Endodermal cell (in vitro differentiated cells): Measurements from ENCODE around the gene MATN3. TPM values are rescaled to one million over a fixed set of nuclear protein-coding genes. Genes with fewer than 3 reads are reported as not detected.
"Not testable (repeated sequence)": the region's sequence is repeated elsewhere in the genome, so short reads cannot be mapped to it uniquely, and the experiment has no call there.

Experiments
- DNase-seq: peaks from one replicate; pipeline ENCODE4 v3.0.0-alpha.2; 2017
- H3K27ac ChIP-seq: 2 replicates; pipeline ENCODE4 v1.5.1; 2013; ENCODE audit warnings: mild to moderate bottlenecking, low read depth, low read length, moderate library complexity
- H3K27me3 ChIP-seq: 2 replicates; pipeline ENCODE4 v1.6.1; 2013; ENCODE audit warnings: mild to moderate bottlenecking, low read length, moderate library complexity; ENCODE audit not compliant: insufficient read depth, control insufficient read depth, poor library complexity, severe bottlenecking
- H3K36me3 ChIP-seq: 2 replicates; pipeline ENCODE4 v1.7.0; 2013; ENCODE audit warnings: mild to moderate bottlenecking, low read length, moderate library complexity; ENCODE audit not compliant: control insufficient read depth, insufficient read depth
- H3K4me1 ChIP-seq: one replicate; pipeline ENCODE4 v1.7.0; 2013; ENCODE audit warnings: low read length; ENCODE audit not compliant: control insufficient read depth, insufficient read depth
- H3K4me3 ChIP-seq: 2 replicates; pipeline ENCODE4 v1.5.1; 2013; ENCODE audit warnings: mild to moderate bottlenecking, low read length, moderate library complexity
- H3K9ac ChIP-seq: 2 replicates; pipeline ENCODE4 v1.6.1; 2013; ENCODE audit warnings: mild to moderate bottlenecking, low read length, moderate library complexity; ENCODE audit not compliant: poor library complexity, severe bottlenecking; ENCODE audit errors: extremely low read depth
- H3K9me3 ChIP-seq: 2 replicates; pipeline ENCODE4 v1.6.1; 2013; ENCODE audit warnings: mild to moderate bottlenecking, low read length, moderate library complexity; ENCODE audit not compliant: control insufficient read depth
- H3K27ac Mint-ChIP-seq: 2 replicates; pipeline ENCODE4 v1.8.0; 2020; ENCODE audit warnings: mixed read lengths
- H3K27me3 Mint-ChIP-seq: 2 replicates; pipeline ENCODE4 v1.8.0; 2021; ENCODE audit warnings: mild to moderate bottlenecking, mixed read lengths; ENCODE audit not compliant: insufficient read depth
- H3K36me3 Mint-ChIP-seq: 2 replicates; pipeline ENCODE4 v1.8.0; 2020; ENCODE audit warnings: low read depth, mixed read lengths
- H3K4me1 Mint-ChIP-seq: 2 replicates; pipeline ENCODE4 v1.8.0; 2020; ENCODE audit warnings: mixed read lengths
- H3K4me3 Mint-ChIP-seq: 2 replicates; pipeline ENCODE4 v1.8.0; 2020; ENCODE audit warnings: mild to moderate bottlenecking, moderate library complexity, mixed read lengths
- H3K9me3 Mint-ChIP-seq: 2 replicates; pipeline ENCODE4 v1.8.0; 2020; ENCODE audit warnings: mild to moderate bottlenecking, mixed read lengths
- CTCF ChIP-seq: fragments of 200-600 bp; sonication (generic); conservative IDR thresholded peaks from 2 replicates; pipeline ENCODE4 v1.5.0; 2021; ENCODE audit warnings: antibody characterized with exemption, mild to moderate bottlenecking
- WGBS, 2 experiments: methylation state at CpG; one replicate each; pipeline versions ENCODE4 v1.1.5 to v1.1.7; 2013; ENCODE audit warnings: missing lambda C conversion rate in 2 of 2, mixed read lengths in 1 of 2; ENCODE audit not compliant: insufficient coverage in 1 of 2, insufficient read length in 1 of 2; 5-methylcytosine and 5-hydroxymethylcytosine counted together
- total RNA-seq, 2 donors: library from RNA; stranded (reverse); fragmentation: NEBNext Ultra II Directional in 1 of 2; extraction: Animal tissue kit (Norgen Biotek cat#: 25700) in 1 of 2; gene quantifications; 2 replicates in 1 of 2; 3 replicates in 1 of 2; pipeline ENCODE4 v1.2.1, GENCODE V29; 2021

The MATN3 gene
- total RNA-seq, 2 donors from 2014 or later: 38.5 to 44.7 TPM

GRCh38 chr2:20050104-20050645 lies 37.7 kb upstream of the MATN3 start:
- Histone ChIP-seq H3K4me1 (no peaks in the 10 kb centered on the region), H3K27ac (peak overlapping the region; percentile 81), H3K36me3 (no peaks in the 10 kb centered on the region), H3K9me3 (no peaks in the 10 kb centered on the region), H3K4me3 (peak overlapping the region; percentile 97), H3K9ac (peak overlapping the region; percentile 89), H3K27me3 (no peaks in the 10 kb centered on the region)
- DNase-seq: no peak
- peaks cover 26% of the 10 kb centered on the region for H3K4me1 Mint-ChIP-seq
- H3K36me3 Mint-ChIP-seq: peaks cover 3% of the 10 kb centered on the region
- no peaks in the 10 kb centered on the region for H3K9me3 Mint-ChIP-seq
- WGBS, 2 experiments: 0 to 2% methylated on average over 2 to 10 of the region's 10 CpGs
- no peak overlapping the region for H3K27ac Mint-ChIP-seq
- H3K27me3 Mint-ChIP-seq: peaks cover 2% of the 10 kb centered on the region
- no peak overlapping the region for H3K4me3 Mint-ChIP-seq
- TF ChIP-seq CTCF: no peak

- Histone ChIP-seq H3K4me1 (no peaks in the 10 kb centered on the region), H3K4me3 (peak overlapping the region; percentile 97), H3K9ac (peak overlapping the region; percentile 89), H3K36me3 (peaks cover 4% of the 10 kb centered on the region), H3K27ac (peak overlapping the region; percentile 81), H3K27me3 (no peaks in the 10 kb centered on the region), H3K9me3 (no peaks in the 10 kb centered on the region)
- no peaks in the 10 kb centered on the region for H3K27me3 Mint-ChIP-seq
- H3K36me3 Mint-ChIP-seq: peaks cover 3% of the 10 kb centered on the region
- no peak overlapping the region for H3K4me3 Mint-ChIP-seq
- no peak for DNase-seq
- no peak for TF ChIP-seq CTCF
- no peak overlapping the region for H3K27ac Mint-ChIP-seq
- H3K9me3 Mint-ChIP-seq: no peaks in the 10 kb centered on the region
- WGBS, 2 experiments: 5 to 15% methylated on average over 3 to 4 of the region's 4 CpGs
- H3K4me1 Mint-ChIP-seq: peaks cover 24% of the 10 kb centered on the region
These were observed 37.2 kb upstream of the MATN3 start for GRCh38 chr2:20049637-20050036.

GRCh38 chr2:20048488-20049448 lies 36.3 kb upstream of the MATN3 start:
- DNase-seq: no peak
- no peak for TF ChIP-seq CTCF
- Histone ChIP-seq H3K4me1 (peaks cover 1% of the 10 kb centered on the region), H3K9ac (peak overlapping the region; percentile 89), H3K36me3 (peaks cover 5% of the 10 kb centered on the region), H3K4me3 (peak overlapping the region; percentile 97), H3K27me3 (no peaks in the 10 kb centered on the region), H3K9me3 (no peaks in the 10 kb centered on the region), H3K27ac (peak overlapping the region; percentile 81)
- Mint-ChIP-seq H3K4me1 (peaks cover 32% of the 10 kb centered on the region), H3K9me3 (no peaks in the 10 kb centered on the region), H3K4me3 (no peak overlapping the region), H3K27ac (peak overlapping the region; percentile 59), H3K36me3 (peaks cover 3% of the 10 kb centered on the region), H3K27me3 (no peaks in the 10 kb centered on the region)
- WGBS, 2 experiments: 61% methylated on average over 6 of the region's 6 CpGs; no CpG with 5 or more reads in 1 of the 2 experiments

- H3K4me3 Mint-ChIP-seq, H3K9me3 ChIP-seq, H3K9ac ChIP-seq, H3K27ac ChIP-seq, H3K27me3 Mint-ChIP-seq, H3K9me3 Mint-ChIP-seq, H3K4me1 ChIP-seq, DNase-seq, H3K27ac Mint-ChIP-seq, H3K27me3 ChIP-seq: not testable (repeated sequence)
- peak overlapping the region; percentile 27 for H3K4me3 ChIP-seq
- H3K36me3 ChIP-seq: peaks cover 18% of the 10 kb centered on the region
- peaks cover 50% of the 10 kb centered on the region for H3K4me1 Mint-ChIP-seq
- 29 to 68% methylated on average over 1 to 3 of the region's 4 CpGs for WGBS, 2 experiments
- H3K36me3 Mint-ChIP-seq: peaks cover 13% of the 10 kb centered on the region
These were observed 33.3 kb upstream of the MATN3 start for GRCh38 chr2:20045712-20046292.
